Measurements from ENCODE around the gene PREX1.

- TF ChIP-seq CTCF (IDR thresholded peaks at IDR 0.05) (no peak), POLR2A (IDR thresholded peaks at IDR 0.05) (no peak), POLR2AphosphoS5 (IDR thresholded peaks at IDR 0.05) (no peak)
Observed at GRCh38 chr20:48604426-48604825, 223.4 kb downstream of the PREX1 start.
